GM12801 (cell line): ENCODE results near the gene JAZF1.

Source experiments
- TF ChIP-seq, protein P1 (sequence below): IDR thresholded peaks from one replicate; pipeline ENCODE4 v1.5.1; 2011; ENCODE audit warnings: control low read depth; ENCODE audit not compliant: insufficient read length; ENCODE audit errors: extremely low read depth

JAZF1 gene

DNA sequence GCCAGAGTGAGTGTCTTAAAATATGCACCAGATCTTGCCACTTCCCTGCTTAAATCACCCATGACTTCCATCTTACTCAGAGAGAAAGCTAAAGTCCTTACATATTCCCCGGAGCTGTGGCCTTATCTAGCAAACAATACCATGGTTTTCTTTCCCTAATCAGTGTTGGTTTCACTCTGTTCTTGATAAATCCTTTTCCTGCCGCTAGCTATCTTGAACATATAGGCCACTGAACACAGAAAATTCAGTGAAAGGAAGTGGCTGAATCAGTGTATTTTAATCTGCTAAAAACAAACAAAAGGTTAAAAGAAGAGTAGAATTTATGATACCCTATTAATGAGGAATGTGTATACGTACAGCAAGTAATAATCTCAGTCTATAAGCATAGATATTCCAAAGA, 42.0 kb upstream of the JAZF1 start:
- TF ChIP-seq, protein P1, sequence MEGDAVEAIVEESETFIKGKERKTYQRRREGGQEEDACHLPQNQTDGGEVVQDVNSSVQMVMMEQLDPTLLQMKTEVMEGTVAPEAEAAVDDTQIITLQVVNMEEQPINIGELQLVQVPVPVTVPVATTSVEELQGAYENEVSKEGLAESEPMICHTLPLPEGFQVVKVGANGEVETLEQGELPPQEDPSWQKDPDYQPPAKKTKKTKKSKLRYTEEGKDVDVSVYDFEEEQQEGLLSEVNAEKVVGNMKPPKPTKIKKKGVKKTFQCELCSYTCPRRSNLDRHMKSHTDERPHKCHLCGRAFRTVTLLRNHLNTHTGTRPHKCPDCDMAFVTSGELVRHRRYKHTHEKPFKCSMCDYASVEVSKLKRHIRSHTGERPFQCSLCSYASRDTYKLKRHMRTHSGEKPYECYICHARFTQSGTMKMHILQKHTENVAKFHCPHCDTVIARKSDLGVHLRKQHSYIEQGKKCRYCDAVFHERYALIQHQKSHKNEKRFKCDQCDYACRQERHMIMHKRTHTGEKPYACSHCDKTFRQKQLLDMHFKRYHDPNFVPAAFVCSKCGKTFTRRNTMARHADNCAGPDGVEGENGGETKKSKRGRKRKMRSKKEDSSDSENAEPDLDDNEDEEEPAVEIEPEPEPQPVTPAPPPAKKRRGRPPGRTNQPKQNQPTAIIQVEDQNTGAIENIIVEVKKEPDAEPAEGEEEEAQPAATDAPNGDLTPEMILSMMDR, result no peak

DNA sequence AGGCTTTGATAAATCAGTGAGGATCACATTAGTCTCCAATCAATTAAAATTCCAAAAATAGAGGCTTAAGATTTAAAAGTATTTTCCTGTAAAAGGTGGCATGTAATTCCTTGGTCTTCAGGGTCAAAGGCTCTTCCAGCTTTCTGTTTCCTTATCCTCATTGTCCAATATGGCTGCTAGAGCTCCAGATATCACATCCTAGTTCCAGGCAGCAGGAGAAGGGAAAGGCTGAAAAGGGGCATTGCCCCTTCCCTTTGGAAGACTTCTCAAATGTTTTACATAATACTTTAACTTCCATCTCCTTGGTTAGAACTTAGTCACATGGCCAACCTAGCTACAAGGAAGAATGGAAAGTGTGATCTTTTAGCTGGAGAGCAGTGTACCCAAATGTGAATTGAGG, 39.2 kb upstream of the JAZF1 start:
- TF ChIP-seq, protein P1, result no peak

DNA sequence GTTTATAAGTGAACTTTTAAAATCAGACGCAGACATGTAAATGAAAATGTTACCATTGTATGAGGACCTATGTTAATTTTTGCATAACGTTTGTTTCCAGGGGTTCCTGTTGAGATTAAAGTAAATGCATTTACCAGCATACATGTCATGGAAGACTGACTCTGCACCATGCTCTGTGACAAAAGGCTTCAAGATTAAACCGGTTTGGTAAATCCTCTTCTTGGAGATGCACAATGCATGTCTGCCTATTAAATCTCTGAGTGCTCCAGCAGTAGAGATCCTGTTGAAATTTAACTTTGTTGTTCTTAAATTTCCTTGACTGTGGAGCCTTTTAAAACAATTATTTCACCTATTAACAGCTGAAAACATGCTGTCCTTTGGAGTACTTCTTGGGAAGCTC, 36.5 kb upstream of the JAZF1 start:
- TF ChIP-seq, protein P1, result no peak

DNA sequence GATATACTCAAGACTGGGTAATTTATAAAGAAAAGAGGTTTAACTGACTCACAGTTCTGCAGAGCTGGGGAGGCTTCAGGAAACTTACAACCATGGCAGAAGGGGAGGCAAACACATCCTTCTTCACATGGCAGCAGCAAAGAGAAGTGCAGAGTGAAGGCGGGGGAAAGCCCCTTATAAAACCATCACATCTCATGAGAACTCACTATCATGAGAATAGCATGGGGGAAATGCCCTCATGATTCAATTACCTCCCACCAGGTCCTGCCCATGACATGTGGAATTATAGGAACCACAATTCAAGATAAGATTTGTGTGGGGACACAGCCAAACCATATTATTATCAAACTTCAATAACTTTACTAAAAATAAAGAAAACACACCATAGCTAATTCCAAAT, 30.4 kb upstream of the JAZF1 start:
- TF ChIP-seq, protein P1, result no peak

DNA sequence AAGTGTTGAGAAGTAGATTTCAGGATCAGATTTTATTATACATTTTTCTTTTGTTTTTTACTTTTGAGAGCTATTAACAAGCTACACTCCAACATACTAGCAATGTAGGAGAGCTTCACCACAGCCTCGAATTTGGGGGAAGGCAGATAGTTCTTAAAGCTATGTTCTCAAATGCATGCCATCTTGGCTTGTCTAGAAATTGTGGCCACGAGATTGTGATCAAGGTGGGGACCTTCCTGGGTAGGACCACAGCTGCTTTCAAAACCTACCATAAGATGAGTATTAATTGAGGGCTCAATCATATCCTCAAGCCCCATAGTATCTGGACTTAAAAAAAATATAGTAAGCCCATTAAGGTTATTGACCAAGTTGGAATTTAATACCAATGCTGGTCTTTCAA, 27.9 kb upstream of the JAZF1 start:
- TF ChIP-seq, protein P1, result no peak

DNA sequence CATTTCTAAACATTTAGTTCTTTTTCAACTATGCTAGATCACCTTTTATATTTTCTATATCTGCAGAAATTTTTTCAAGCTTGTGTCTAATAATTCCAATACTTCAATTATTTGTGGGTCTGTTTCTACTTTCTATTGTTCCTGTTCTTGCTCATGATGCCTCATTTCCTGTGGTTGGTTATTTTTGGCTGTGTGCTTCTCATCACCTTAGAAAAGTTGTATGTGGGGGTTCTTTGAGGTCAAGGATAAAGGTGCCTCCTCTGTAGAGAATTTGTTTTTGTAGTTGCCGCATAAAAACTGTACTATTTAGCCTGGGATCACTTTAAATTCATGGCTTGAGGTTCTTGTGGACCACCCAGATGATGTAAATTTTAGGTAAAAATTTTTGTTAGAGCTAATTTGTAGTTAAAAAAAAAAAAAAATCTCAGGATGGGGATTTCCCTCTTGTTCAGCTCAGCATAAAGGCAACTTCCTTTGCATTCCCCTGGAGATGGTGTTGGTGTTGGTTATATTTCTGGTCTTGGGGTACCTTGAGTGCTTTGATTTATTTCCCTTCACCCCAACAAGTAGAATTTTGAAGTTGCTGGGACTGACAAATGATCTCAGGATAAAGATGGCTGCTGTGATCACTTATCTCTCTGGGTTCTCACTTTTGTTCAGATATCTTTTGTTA, 27.0 kb upstream of the JAZF1 start:
- TF ChIP-seq, protein P1, result no peak

DNA sequence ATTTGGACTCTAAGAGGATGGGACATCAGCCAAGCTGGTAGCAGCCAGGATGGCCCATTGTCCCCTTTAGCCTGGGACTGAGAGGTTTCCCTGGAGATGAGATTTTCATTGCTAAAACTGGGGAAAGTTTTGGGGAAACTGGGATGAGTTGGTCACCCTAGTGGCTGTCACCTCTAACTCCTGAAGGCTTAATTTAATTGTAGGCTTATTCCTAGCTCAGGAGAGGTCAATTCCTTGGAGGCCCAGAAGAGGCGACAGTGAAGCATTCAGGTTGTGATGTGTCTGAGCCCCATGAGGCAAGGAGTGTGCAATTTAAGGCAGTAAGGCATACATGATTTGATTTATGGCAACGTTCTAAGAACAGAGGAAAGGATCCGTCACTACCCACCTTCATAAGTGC, 24.9 kb upstream of the JAZF1 start:
- TF ChIP-seq, protein P1, result no peak
